Stimulated activated CD4-positive, alpha-beta T cell treated with anti-CD3 and anti-CD28 coated beads, TNF-alpha, amount 100 ng/mL, for 4 hours (primary cell): ENCODE data around the gene ALPL.
"Not testable (repeated sequence)": the region's sequence is repeated elsewhere in the genome, so short reads cannot be mapped to it uniquely, and the experiment has no call there.

Experiments used
- DNase-seq, 3 experiments: peaks; one replicate each; pipeline ENCODE4 v3.0.0-alpha.2; 2020; ENCODE audit warnings: low read depth in 3 of 3

Gene ALPL

GRCh38 chr1:21509351-21510112 lies at the start of gene ALPL:
Gene ALPL, plus strand, starts transcription at chr1:21509423. Its CDS starts 44,659 bp downstream, at chr1:21554082.
- no peak for DNase-seq

GRCh38 chr1:21465127-21465526 lies 44.1 kb upstream of the ALPL start:
- not testable (repeated sequence) for DNase-seq

GRCh38 chr1:21467946-21468345 lies 41.3 kb upstream of the ALPL start:
- DNase-seq = not testable (repeated sequence)

GRCh38 chr1:21468599-21468998 lies 40.6 kb upstream of the ALPL start:
- DNase-seq = no peak

GRCh38 chr1:21469581-21469980 lies 39.6 kb upstream of the ALPL start:
- DNase-seq = no peak

- DNase-seq = no peak
Measured at GRCh38 chr1:21472861-21473260, 36.4 kb upstream of the ALPL start.

- no peak for DNase-seq
Measured at GRCh38 chr1:21478356-21478755, 30.9 kb upstream of the ALPL start.

- DNase-seq = not testable (repeated sequence)
Measured at GRCh38 chr1:21483881-21484280, 25.3 kb upstream of the ALPL start.

GRCh38 chr1:21489146-21489545 lies 20.1 kb upstream of the ALPL start:
- no peak for DNase-seq

GRCh38 chr1:21490774-21491487 lies 18.3 kb upstream of the ALPL start:
- no peak for DNase-seq

- no peak for DNase-seq
Measured at GRCh38 chr1:21491488-21492355, 17.5 kb upstream of the ALPL start.

- no peak for DNase-seq
Measured at GRCh38 chr1:21492356-21492625, 16.9 kb upstream of the ALPL start.

GRCh38 chr1:21494196-21494595 lies 15.0 kb upstream of the ALPL start:
- no peak for DNase-seq

GRCh38 chr1:21495225-21495820 lies 13.9 kb upstream of the ALPL start:
- no peak for DNase-seq

GRCh38 chr1:21496063-21496462 lies 13.2 kb upstream of the ALPL start:
- no peak for DNase-seq

- DNase-seq = no peak
Measured at GRCh38 chr1:21496886-21497285, 12.3 kb upstream of the ALPL start.

GRCh38 chr1:21497466-21498061 lies 11.7 kb upstream of the ALPL start:
- DNase-seq = no peak

GRCh38 chr1:21499283-21499950 lies 9.8 kb upstream of the ALPL start:
- DNase-seq = no peak

- DNase-seq = no peak
Measured at GRCh38 chr1:21503706-21504377, 5.4 kb upstream of the ALPL start.

- no peak for DNase-seq
Measured at GRCh38 chr1:21506804-21507203, 2.4 kb upstream of the ALPL start.
